ENCODE data around the gene GEMIN5.

GRCh38 chr5:154840435-154841272, 97.4 kb downstream of the GEMIN5 start:
- no peak for TF ChIP-seq CTCF (IDR thresholded peaks at IDR 0.05)
- no peak for TF ChIP-seq POLR2AphosphoS5 (IDR thresholded peaks at IDR 0.05)
- no peak for TF ChIP-seq POLR2A (IDR thresholded peaks at IDR 0.05)

All from prostate gland (tissue), 2 donors.